HG03558 (cell line): Measurements from ENCODE around the gene CYP2W1.

Experiments used
- ATAC-seq: cut with Tn5 transposase; IDR thresholded peaks from one replicate; pipeline ENCODE4 v1.9.1; 2021; ENCODE audit warnings: moderate number of reproducible peaks; ENCODE audit not compliant: unreplicated experiment; ENCODE audit errors: extremely low read depth

The CYP2W1 gene

GRCh38 chr7:1011297-1012003 is 28.5 kb downstream of the CYP2W1 start:
- no peak for ATAC-seq

GRCh38 chr7:1012004-1012715 is 29.2 kb downstream of the CYP2W1 start:
- no peak for ATAC-seq

- no peak for ATAC-seq
Observed at GRCh38 chr7:1012716-1013095, 29.7 kb downstream of the CYP2W1 start.

- no peak for ATAC-seq
Observed at GRCh38 chr7:1013581-1013980, 30.6 kb downstream of the CYP2W1 start.

- no peak for ATAC-seq
Observed at GRCh38 chr7:1014681-1015080, 31.7 kb downstream of the CYP2W1 start.

- ATAC-seq: no peak
Observed at GRCh38 chr7:1015196-1016121, 32.5 kb downstream of the CYP2W1 start.

- ATAC-seq: no peak
Observed at GRCh38 chr7:1016577-1017531, 33.9 kb downstream of the CYP2W1 start.

- no peak for ATAC-seq
Observed at GRCh38 chr7:1017586-1018333, 34.8 kb downstream of the CYP2W1 start.

GRCh38 chr7:1018334-1018695 is 35.3 kb downstream of the CYP2W1 start:
- no peak for ATAC-seq

GRCh38 chr7:1019255-1019785 is 36.3 kb downstream of the CYP2W1 start:
- no peak for ATAC-seq

GRCh38 chr7:1019789-1020610 is 37.0 kb downstream of the CYP2W1 start:
- ATAC-seq: no peak

- ATAC-seq: no peak
Observed at GRCh38 chr7:1020849-1021251, 37.9 kb downstream of the CYP2W1 start.

GRCh38 chr7:1021366-1021765 is 38.4 kb downstream of the CYP2W1 start:
- no peak for ATAC-seq

GRCh38 chr7:1021931-1022330 is 39.0 kb downstream of the CYP2W1 start:
- no peak for ATAC-seq

GRCh38 chr7:1022356-1022755 is 39.4 kb downstream of the CYP2W1 start:
- no peak for ATAC-seq

GRCh38 chr7:1022801-1023465 is 40.0 kb downstream of the CYP2W1 start:
- ATAC-seq: no peak

GRCh38 chr7:1024331-1024841 is 41.4 kb downstream of the CYP2W1 start:
- ATAC-seq: peak; percentile 25
